Gastroesophageal sphincter (tissue), 4 donors: ENCODE results near the gene PPP4R4. TPM values are rescaled to one million over a fixed set of nuclear protein-coding genes. Genes with fewer than 3 reads are reported as not detected.

Experiments used
- ATAC-seq: fragments of 150-250 bp; one replicate; pipeline ENCODE4 v1.9.1; 2016; ENCODE audit warnings: mild to moderate bottlenecking, moderate library complexity
- H3K27ac ChIP-seq, 4 donors: fragments of 200-600 bp; sonication (generic) in 3 of 4; 1 replicate in 3 of 4; 2 replicates in 1 of 4; pipeline ENCODE4 v1.5.1; 2016 to 2019
- H3K27me3 ChIP-seq: fragments of 200-600 bp; sonication (generic); one replicate; pipeline ENCODE4 v1.5.1; 2019
- H3K36me3 ChIP-seq, 2 donors: fragments of 200-600 bp; sonication (generic); one replicate each; pipeline ENCODE4 v1.5.1; 2019; ENCODE audit warnings: control low read depth in 1 of 2
- H3K4me1 ChIP-seq, 3 donors: fragments of 200-600 bp; sonication (generic); 1 replicate in 2 of 3; 2 replicates in 1 of 3; pipeline ENCODE4 v1.5.1; 2016 to 2019; ENCODE audit warnings: control low read depth in 2 of 3
- H3K4me3 ChIP-seq, 2 donors: fragments of 200-600 bp; sonication (generic); one replicate each; pipeline ENCODE4 v1.5.1; 2019; ENCODE audit warnings: mild to moderate bottlenecking in 1 of 2, moderate library complexity in 1 of 2
- H3K9me3 ChIP-seq, 3 donors: fragments of 200-600 bp; sonication (generic); one replicate each; pipeline ENCODE4 v1.5.1; 2017 to 2019; ENCODE audit warnings: control low read depth in 2 of 3
- EP300 ChIP-seq: sonication (generic); formaldehyde crosslinking; IDR thresholded peaks from one replicate; pipeline ENCODE4 v1.6.1; 2017; ENCODE audit warnings: antibody characterized with exemption, mild to moderate bottlenecking
- POLR2A ChIP-seq, 2 donors: fragments of 450-650 bp; IDR thresholded peaks; one replicate each; pipeline ENCODE4 v1.6.1; 2017; ENCODE audit warnings: antibody characterized with exemption in 2 of 2, mild to moderate bottlenecking in 2 of 2, moderate library complexity in 1 of 2
- POLR2AphosphoS5 ChIP-seq: sonication (generic); formaldehyde crosslinking; IDR thresholded peaks from one replicate; pipeline ENCODE4 v1.6.1; 2017; ENCODE audit warnings: antibody characterized with exemption
- WGBS, 2 donors: methylation state at CpG; one replicate each; pipeline ENCODE4 v1.1.5; 2018; ENCODE audit warnings: low coverage in 1 of 2; 5-methylcytosine and 5-hydroxymethylcytosine counted together
- total RNA-seq, 4 donors: library from RNA; depleted of rRNA; stranded (reverse); fragments of >200 nt; gene quantifications; one replicate each; pipeline ENCODE4 v1.1.0, GENCODE V29; 2016
- TF ChIP-seq, protein P1 (sequence below), 4 experiments: fragments of 200-600 bp in 2 of 4; fragments of 450-650 bp in 2 of 4; sonication (generic) in 1 of 4; IDR thresholded peaks; one replicate each; pipeline ENCODE4 v1.5.1; 2017 to 2019; ENCODE audit warnings: antibody characterized with exemption in 4 of 4, mild to moderate bottlenecking in 2 of 4, moderate library complexity in 2 of 4

The PPP4R4 gene
- total RNA-seq, 4 donors from 2014 or later, result 0.12 to 6.5 (median 1.4) TPM

DNA sequence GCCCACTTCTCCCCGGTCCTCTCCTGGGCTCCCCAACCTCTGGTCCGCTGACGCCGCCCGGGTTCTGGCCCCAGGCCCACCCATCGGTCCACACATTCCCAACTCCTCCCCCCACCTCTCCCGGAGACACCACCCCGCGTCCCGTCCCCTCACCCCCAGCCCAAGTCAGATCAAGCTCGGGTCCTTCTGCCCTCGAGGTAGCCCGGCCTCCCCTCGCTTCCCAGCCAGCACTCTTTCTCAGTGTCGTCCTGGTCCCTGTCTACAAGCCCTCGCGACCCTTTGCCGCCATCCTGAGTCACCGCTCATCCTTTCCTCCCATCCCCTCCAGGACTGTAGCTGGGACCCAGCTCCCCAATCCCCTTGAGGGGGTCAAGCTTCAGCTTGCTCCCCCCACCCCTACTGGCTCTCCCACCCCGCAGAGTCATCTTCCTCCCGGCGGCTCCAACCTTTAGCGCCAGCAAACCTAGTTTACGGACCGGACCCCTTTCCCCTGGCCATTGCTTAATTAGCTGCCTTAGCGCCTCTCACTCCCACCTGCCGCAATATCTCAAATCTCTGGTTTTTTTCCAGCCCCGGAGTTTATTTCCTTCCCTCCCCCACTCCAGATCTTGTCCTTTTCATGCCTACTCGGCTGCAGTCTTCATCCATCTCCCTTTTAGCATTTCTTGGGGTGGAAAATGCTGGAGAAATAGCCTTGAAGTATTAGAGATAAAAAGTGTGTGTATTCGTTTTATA, 1.1 kb downstream of the PPP4R4 start:
- Histone ChIP-seq H3K27me3 (peaks cover 88% of the 10 kb centered on the region), H3K36me3 (no peaks in the 10 kb centered on the region), H3K27ac (peak overlapping the region in 1 of 4 donors; percentile 64), H3K4me3 (peak overlapping the region; percentile 32 to 66), H3K9me3 (no peaks in the 10 kb centered on the region), H3K4me1 (peaks cover 2 to 28% (median 13%) of the 10 kb centered on the region in 3 donors)
- TF ChIP-seq POLR2AphosphoS5, result no peak
- TF ChIP-seq POLR2A (IDR thresholded peaks at IDR 0.05), result no peak
- no peak for TF ChIP-seq EP300
- TF ChIP-seq, protein P1, sequence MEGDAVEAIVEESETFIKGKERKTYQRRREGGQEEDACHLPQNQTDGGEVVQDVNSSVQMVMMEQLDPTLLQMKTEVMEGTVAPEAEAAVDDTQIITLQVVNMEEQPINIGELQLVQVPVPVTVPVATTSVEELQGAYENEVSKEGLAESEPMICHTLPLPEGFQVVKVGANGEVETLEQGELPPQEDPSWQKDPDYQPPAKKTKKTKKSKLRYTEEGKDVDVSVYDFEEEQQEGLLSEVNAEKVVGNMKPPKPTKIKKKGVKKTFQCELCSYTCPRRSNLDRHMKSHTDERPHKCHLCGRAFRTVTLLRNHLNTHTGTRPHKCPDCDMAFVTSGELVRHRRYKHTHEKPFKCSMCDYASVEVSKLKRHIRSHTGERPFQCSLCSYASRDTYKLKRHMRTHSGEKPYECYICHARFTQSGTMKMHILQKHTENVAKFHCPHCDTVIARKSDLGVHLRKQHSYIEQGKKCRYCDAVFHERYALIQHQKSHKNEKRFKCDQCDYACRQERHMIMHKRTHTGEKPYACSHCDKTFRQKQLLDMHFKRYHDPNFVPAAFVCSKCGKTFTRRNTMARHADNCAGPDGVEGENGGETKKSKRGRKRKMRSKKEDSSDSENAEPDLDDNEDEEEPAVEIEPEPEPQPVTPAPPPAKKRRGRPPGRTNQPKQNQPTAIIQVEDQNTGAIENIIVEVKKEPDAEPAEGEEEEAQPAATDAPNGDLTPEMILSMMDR (IDR thresholded peaks at IDR 0.05), result no peak
- no peak for ATAC-seq
- WGBS, 2 donors, result 2 to 3% methylated on average over 11 of the region's 30 CpGs

DNA sequence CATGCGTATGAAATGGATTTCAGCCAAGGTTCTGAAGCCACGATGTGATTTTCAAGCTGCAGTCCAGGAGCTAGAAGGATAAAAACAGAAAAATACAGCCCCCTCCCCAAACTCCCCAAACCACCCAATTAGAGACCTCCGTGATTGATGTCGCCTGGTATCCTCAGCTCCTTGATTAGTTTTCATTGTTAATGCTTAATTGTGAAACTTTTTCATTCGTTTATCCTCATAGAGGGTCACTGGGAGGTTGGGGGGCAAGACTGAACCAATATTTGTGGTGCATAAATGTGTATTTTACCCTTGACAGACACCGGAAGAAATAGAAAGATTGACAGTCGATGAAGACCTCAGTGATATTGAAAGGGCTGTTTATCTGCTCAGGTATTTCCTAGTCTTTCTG, 1.6 kb downstream of the PPP4R4 start:
- peaks cover 91% of the 10 kb centered on the region for H3K27me3 ChIP-seq
- no peaks in the 10 kb centered on the region for H3K9me3 ChIP-seq
- TF ChIP-seq POLR2AphosphoS5, result no peak
- no peaks in the 10 kb centered on the region for H3K36me3 ChIP-seq
- H3K4me1 ChIP-seq, result peaks cover 2 to 28% (median 13%) of the 10 kb centered on the region in 3 donors
- no peak for ATAC-seq
- WGBS, 2 donors, result 17 to 31% methylated on average over 7 of the region's 7 CpGs
- H3K27ac ChIP-seq, result no peak overlapping the region
- peak overlapping the region in 1 of 2 donors; percentile 66 for H3K4me3 ChIP-seq

DNA sequence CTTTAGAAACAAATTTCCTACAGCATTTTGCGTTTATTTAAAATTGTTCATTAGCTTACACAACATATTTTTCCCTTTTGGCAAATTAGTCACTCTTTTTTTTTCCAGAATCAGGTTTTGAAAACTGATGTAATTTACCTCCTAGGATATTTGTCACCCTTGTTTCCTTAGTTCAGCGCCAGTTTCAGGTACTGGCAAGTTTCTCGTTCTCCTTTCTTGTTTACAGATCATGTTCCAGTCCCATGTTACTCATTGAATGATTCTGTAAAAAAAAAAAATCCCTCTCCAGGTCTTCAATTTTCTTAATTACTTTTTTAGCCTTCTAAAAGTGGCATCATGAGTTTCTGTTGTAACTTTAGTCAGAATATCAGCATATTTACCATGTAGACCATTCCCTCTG, 2.7 kb downstream of the PPP4R4 start:
- H3K4me3 ChIP-seq, result no peak overlapping the region
- no peaks in the 10 kb centered on the region for H3K9me3 ChIP-seq
- peaks cover 2 to 28% (median 13%) of the 10 kb centered on the region in 3 donors for H3K4me1 ChIP-seq
- no peak overlapping the region for H3K27ac ChIP-seq
- no peaks in the 10 kb centered on the region for H3K36me3 ChIP-seq
- WGBS, 2 donors, result 75 to 81% methylated on average over 3 of the region's 3 CpGs
- peaks cover 84% of the 10 kb centered on the region for H3K27me3 ChIP-seq
- no peak for ATAC-seq
- no peak for TF ChIP-seq POLR2AphosphoS5
- TF ChIP-seq, protein P1 (IDR thresholded peaks at IDR 0.05), result no peak
- no peak for TF ChIP-seq EP300

DNA sequence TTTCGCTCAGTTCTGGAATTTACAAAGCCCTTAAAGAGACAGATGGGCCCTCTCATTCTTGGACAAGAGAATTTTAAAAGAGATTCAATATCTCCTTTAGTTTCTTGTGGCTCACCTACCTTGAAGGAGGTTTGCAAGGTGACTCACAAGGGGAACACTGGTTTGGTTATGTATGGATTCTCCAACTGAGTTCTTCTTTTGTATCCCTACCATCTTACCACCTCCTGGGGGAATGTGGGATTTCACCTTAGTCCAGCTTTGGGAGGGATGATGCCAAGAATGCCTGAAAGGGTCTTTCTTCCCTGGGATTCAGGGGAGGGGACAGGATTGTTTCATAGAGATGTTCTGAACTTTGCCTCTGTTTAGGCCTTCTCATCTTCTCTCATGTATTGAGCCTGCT, 3.7 kb downstream of the PPP4R4 start:
- H3K27ac ChIP-seq, result no peak overlapping the region
- WGBS, 2 donors, result 83 to 100% methylated on average over 1 of the region's 1 CpG
- no peaks in the 10 kb centered on the region for H3K36me3 ChIP-seq
- H3K27me3 ChIP-seq, result peaks cover 80% of the 10 kb centered on the region
- H3K4me3 ChIP-seq, result no peak overlapping the region
- H3K9me3 ChIP-seq, result no peaks in the 10 kb centered on the region
- TF ChIP-seq POLR2AphosphoS5 (no peak), POLR2A (IDR thresholded peaks at IDR 0.05) (no peak), EP300 (no peak)
- TF ChIP-seq, protein P1 (IDR thresholded peaks at IDR 0.05), result no peak
- no peak for ATAC-seq
- peaks cover 2 to 28% (median 13%) of the 10 kb centered on the region in 3 donors for H3K4me1 ChIP-seq

DNA sequence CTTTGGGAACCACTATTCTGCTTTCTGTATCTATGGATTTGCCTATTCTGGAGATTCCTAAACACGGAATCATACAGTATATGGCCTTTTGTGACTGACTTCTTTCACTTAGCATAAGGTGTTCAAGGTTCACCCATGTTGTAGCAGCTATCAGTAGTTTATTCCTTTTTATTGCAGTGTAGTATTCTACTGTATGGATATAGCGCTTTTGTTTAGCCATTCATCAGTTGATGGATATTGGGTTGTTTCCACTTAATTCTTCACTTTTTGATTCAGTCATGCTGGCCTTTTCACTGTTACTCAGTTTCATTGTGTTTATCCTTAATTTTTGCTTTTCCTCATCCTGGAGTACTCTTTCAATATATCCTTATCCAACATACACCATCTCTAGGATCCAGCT, 5.1 kb downstream of the PPP4R4 start:
- ATAC-seq, result no peak
- 90 to 91% methylated on average over 2 of the region's 2 CpGs for WGBS, 2 donors
- peaks cover 2 to 18% (median 8%) of the 10 kb centered on the region in 3 donors for H3K4me1 ChIP-seq
- H3K4me3 ChIP-seq, result no peak overlapping the region
- H3K9me3 ChIP-seq, result no peaks in the 10 kb centered on the region
- no peaks in the 10 kb centered on the region for H3K36me3 ChIP-seq
- no peak overlapping the region for H3K27ac ChIP-seq
- TF ChIP-seq, protein P1 (IDR thresholded peaks at IDR 0.05), result no peak
- TF ChIP-seq POLR2AphosphoS5, result no peak
- TF ChIP-seq EP300, result no peak
- no peak for TF ChIP-seq POLR2A (IDR thresholded peaks at IDR 0.05)
- H3K27me3 ChIP-seq, result peaks cover 76% of the 10 kb centered on the region
